GM10266 (cell line): ENCODE results near the gene RETREG3.

Experiments
- DNase-seq: peaks from one replicate; pipeline ENCODE4 v3.0.0; 2012; ENCODE audit errors: extremely low spot score
- TF ChIP-seq, protein P1 (sequence below): IDR thresholded peaks from 2 replicates; pipeline ENCODE4 v1.5.1; 2012; ENCODE audit warnings: mild to moderate bottlenecking, low read depth; ENCODE audit not compliant: control insufficient read depth, insufficient read depth; ENCODE audit errors: missing control alignments

Gene RETREG3

DNA sequence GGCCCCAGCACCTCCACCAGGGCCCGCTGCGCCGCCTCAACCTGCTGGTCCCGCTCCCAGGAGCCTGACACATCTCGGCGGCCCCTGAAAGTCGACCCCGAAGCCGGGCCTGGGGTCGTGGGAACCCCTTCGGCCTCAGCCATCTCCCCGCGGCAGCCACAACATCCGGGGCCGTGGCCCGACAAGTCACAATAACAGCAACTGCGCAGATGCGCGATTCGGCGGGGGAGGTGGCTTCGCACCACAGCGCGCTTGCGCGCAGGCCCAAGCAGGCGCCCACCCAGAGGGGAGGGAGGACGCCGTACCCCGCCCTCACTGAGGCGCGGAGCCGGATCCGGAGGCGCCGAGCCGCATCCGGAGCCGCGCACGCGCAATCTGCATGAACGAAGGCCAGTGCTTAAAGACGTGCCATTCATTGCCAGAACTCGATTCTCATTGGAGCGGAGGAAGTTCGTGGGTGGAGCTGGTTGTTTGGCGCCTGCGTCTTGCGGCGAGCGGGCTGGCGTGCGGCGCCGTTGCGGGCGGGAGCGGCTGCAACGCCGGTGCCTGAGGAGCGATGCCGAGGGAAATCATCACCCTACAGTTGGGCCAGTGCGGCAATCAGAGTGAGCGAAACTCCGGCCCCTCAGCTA lies at the start of gene RETREG3, which contains the start of gene TUBG1:
TSS of gene RETREG3 (minus strand) at position 193 of the 632 bp plus-strand sequence. CDS start at position 143, 50 bp downstream.
TSS of gene TUBG1 (plus strand) at position 502 of the 632 bp plus-strand sequence. CDS start at position 557, 55 bp downstream.
- TF ChIP-seq, protein P1, sequence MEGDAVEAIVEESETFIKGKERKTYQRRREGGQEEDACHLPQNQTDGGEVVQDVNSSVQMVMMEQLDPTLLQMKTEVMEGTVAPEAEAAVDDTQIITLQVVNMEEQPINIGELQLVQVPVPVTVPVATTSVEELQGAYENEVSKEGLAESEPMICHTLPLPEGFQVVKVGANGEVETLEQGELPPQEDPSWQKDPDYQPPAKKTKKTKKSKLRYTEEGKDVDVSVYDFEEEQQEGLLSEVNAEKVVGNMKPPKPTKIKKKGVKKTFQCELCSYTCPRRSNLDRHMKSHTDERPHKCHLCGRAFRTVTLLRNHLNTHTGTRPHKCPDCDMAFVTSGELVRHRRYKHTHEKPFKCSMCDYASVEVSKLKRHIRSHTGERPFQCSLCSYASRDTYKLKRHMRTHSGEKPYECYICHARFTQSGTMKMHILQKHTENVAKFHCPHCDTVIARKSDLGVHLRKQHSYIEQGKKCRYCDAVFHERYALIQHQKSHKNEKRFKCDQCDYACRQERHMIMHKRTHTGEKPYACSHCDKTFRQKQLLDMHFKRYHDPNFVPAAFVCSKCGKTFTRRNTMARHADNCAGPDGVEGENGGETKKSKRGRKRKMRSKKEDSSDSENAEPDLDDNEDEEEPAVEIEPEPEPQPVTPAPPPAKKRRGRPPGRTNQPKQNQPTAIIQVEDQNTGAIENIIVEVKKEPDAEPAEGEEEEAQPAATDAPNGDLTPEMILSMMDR: no peak
- peak; percentile 98 for DNase-seq

DNA sequence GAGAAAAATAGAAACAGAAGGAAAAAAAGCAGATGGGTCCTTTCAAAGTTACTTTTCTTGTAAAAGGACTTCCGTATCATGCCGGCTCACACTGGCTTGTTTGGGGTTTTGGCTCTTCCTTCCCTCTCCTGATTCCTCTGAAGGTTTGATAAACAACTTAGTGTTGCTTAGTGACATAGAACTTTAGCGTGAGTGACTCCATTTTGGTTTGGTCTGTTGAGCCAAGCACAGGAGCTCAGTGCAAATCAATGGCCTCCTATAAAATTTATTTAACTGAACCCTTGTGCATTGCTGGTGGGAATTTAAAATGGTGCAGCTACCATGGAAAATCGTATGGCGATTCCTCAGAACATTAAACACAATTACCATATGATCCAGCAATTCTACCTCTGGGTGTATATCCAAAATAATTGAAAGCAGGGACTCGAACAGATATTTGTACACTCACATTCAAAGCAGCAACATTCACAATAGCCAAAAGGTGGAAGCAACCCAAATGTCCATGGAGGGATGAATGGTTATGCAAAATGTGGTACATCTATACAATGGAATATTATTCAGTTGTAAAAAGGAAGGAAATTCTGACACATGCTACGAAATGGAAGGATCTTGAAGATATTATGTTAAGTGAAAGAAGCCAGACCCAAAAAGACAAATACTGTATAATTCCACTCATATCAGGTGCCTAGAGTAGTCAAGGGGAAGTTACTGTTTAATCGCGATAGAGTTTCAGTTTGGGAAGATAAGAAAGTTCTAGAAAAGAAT lies 48.8 kb upstream of the RETREG3 start:
- TF ChIP-seq, protein P1: no peak
- DNase-seq: no peak

GRCh38 chr17:42655528-42655927 lies 46.4 kb upstream of the RETREG3 start:
- no peak for DNase-seq
- TF ChIP-seq, protein P1: no peak

GRCh38 chr17:42653179-42654124 lies 44.3 kb upstream of the RETREG3 start:
- DNase-seq: no peak
- TF ChIP-seq, protein P1: no peak

GRCh38 chr17:42651392-42651791 lies 42.2 kb upstream of the RETREG3 start:
- DNase-seq: no peak
- TF ChIP-seq, protein P1: no peak

DNA sequence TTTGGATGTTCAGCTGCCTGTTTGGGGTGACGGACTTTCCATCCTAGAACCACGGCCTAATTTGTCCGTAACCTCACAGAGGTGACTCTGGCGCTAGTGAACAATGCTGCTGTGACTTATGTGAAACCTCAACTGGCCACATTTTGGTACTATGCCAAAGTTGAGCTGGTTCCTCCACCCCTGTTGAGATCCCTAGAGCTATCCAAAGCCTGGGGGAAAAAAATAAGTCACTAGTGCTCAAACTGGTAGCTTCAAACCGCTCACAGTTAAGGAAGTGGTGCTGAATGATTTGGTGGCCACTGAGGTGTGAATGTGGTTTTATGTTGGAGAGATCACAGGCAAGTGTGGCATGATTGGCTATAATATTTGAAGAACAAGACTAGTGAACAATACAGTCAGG lies 38.6 kb upstream of the RETREG3 start:
- TF ChIP-seq, protein P1: no peak
- DNase-seq: no peak
